Right renal cortex interstitium (tissue), 3 donors: ENCODE data around the gene FAM237A. TPM values are rescaled to one million over a fixed set of nuclear protein-coding genes. Genes with fewer than 3 reads are reported as not detected.
A peak's percentile ranks its signal among the peaks of the same experiment; 100 is the strongest.

Experiments used
- DNase-seq, 3 donors: peaks; one replicate each; pipeline ENCODE4 v3.0.0-alpha.2; 2013; ENCODE audit warnings: low read depth in 3 of 3, low spot score in 2 of 3
- polyA plus RNA-seq, 3 donors: library from polyadenylated mRNA; unstranded; fragments of 120-200 nt; gene quantifications; one replicate each; pipeline ENCODE4 v1.2.1, GENCODE V29; 2013; ENCODE audit not compliant: insufficient read length in 3 of 3

FAM237A gene
- polyA plus RNA-seq: not detected

GRCh38 chr2:206642075-206643025 is at the start of gene FAM237A:
TSS of gene FAM237A (plus strand) at chr2:206642487. CDS start at chr2:206644237, 1,750 bp downstream.
- DNase-seq: peak; percentile 45 to 63 (median 48)

GRCh38 chr2:206597717-206598218 is 44.5 kb upstream of the FAM237A start:
- DNase-seq: no peak

- DNase-seq: no peak
Measured at GRCh38 chr2:206603243-206603642, 39.0 kb upstream of the FAM237A start.

GRCh38 chr2:206610451-206610850 is 31.8 kb upstream of the FAM237A start:
- no peak for DNase-seq

- DNase-seq: no peak
Measured at GRCh38 chr2:206611191-206611590, 31.1 kb upstream of the FAM237A start.

GRCh38 chr2:206611736-206612135 is 30.6 kb upstream of the FAM237A start:
- DNase-seq: no peak

GRCh38 chr2:206614811-206615210 is 27.5 kb upstream of the FAM237A start:
- no peak for DNase-seq

GRCh38 chr2:206615417-206616089 is 26.7 kb upstream of the FAM237A start:
- DNase-seq: no peak

GRCh38 chr2:206616151-206616550 is 26.1 kb upstream of the FAM237A start:
- no peak for DNase-seq

- no peak for DNase-seq
Measured at GRCh38 chr2:206619011-206619410, 23.3 kb upstream of the FAM237A start.

GRCh38 chr2:206626108-206626507 is 16.2 kb upstream of the FAM237A start:
- DNase-seq: no peak

GRCh38 chr2:206627632-206628031 is 14.7 kb upstream of the FAM237A start:
- no peak for DNase-seq

- no peak for DNase-seq
Measured at GRCh38 chr2:206631340-206631739, 10.9 kb upstream of the FAM237A start.

- no peak for DNase-seq
Measured at GRCh38 chr2:206635015-206635414, 7.3 kb upstream of the FAM237A start.

GRCh38 chr2:206639636-206640035 is 2.7 kb upstream of the FAM237A start:
- no peak for DNase-seq

- DNase-seq: no peak
Measured at GRCh38 chr2:206641226-206641625, 1.1 kb upstream of the FAM237A start.

- no peak for DNase-seq
Measured at GRCh38 chr2:206647985-206648384, 5.7 kb downstream of the FAM237A start.

- DNase-seq: no peak
Measured at GRCh38 chr2:206657087-206657486, 14.8 kb downstream of the FAM237A start.

- DNase-seq: no peak
Measured at GRCh38 chr2:206665251-206665650, 23.0 kb downstream of the FAM237A start.

GRCh38 chr2:206670531-206671319 is 28.4 kb downstream of the FAM237A start:
- DNase-seq: no peak

GRCh38 chr2:206683546-206683945 is 41.3 kb downstream of the FAM237A start:
- no peak for DNase-seq
